Measurements from ENCODE around the gene SSBP4.

DNA sequence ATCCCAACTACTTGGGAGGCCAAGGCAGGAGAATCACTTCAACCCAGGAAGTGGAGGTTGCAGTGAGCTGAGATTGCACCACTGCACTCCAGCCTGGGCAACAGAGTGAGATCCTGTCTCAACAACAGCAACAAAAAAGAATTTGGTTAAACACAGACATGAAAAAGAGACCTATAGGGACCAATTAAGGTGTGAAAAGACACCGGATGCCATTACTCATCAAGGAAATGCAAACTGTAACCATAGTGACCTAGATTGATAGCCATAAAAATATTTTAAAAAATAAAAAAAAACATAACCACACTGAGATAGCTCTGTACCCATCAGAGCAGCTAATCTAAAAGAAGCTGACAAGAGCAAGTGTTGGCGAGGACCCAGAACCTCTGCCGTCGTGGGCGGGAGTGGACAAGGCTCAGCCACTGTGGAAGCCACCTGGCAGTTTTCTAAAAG, 55.8 kb downstream of the SSBP4 start:
- TF ChIP-seq POLR2A (IDR thresholded peaks at IDR 0.05): no peak
- TF ChIP-seq CTCF (IDR thresholded peaks at IDR 0.05): no peak
